B cell (primary cell): Measurements from ENCODE around the gene TALDO1. TPM values are rescaled to one million over a fixed set of nuclear protein-coding genes. Genes with fewer than 3 reads are reported as not detected.

ENCODE experiments used
- polyA plus RNA-seq: library from polyadenylated mRNA; depleted of rRNA; stranded (reverse); fragments of >200 nt; gene quantifications from 2 replicates; pipeline ENCODE4 v1.2.3, GENCODE V29; 2012
- small RNA-seq: library from RNA; depleted of rRNA; stranded (forward); fragments of <200 nt; gene quantifications from one replicate; pipeline ENCODE3, GENCODE V24; 2012; ENCODE audit warnings: low replicate concordance, low read depth; ENCODE audit not compliant: insufficient read length
- total RNA-seq, 2 donors: library from RNA; stranded (reverse); fragments of 120-200 nt in 1 of 2; gene quantifications; 1 replicate in 1 of 2; 2 replicates in 1 of 2; pipeline versions ENCODE4 v1.2.3 to v1.2.4, GENCODE V29; 2013 to 2022

The TALDO1 gene
- total and polyA plus RNA-seq, 2 donors (not counting 1 experiment from before 2014, with no cell fraction given) = 82.4 to 116 TPM

Small RNA genes lying within 50 kb of the gene (small RNA-seq; reads per million reads assigned to genes)
- not detected for gene SNORA52

Other genes starting within 250 kb of the TALDO1 start
- gene RNH1, start 240.2 kb upstream of the TALDO1 start, total RNA-seq = 76.2 and 81.0 TPM in 2 replicates
- 156 and 159 TPM in 2 replicates for gene RNH1, start 240.2 kb upstream of the TALDO1 start, polyA plus RNA-seq
- 63.5 and 66.2 TPM in 2 replicates for gene HRAS, start 211.9 kb upstream of the TALDO1 start, total RNA-seq
- gene HRAS, start 211.9 kb upstream of the TALDO1 start, polyA plus RNA-seq = 86.0 and 110 TPM in 2 replicates
- gene LRRC56, start 209.9 kb upstream of the TALDO1 start, total RNA-seq = 15.8 and 16.6 TPM in 2 replicates
- gene LRRC56, start 209.9 kb upstream of the TALDO1 start, polyA plus RNA-seq = 6.6 and 11.8 TPM in 2 replicates
- 19.7 and 21.4 TPM in 2 replicates for gene LMNTD2, start 186.7 kb upstream of the TALDO1 start, total RNA-seq
- gene LMNTD2, start 186.7 kb upstream of the TALDO1 start, polyA plus RNA-seq = 29.6 and 34.9 TPM in 2 replicates
- 24.7 and 29.8 TPM in 2 replicates for gene RASSF7, start 186.5 kb upstream of the TALDO1 start, total RNA-seq
- gene RASSF7, start 186.5 kb upstream of the TALDO1 start, polyA plus RNA-seq = 59.0 and 89.3 TPM in 2 replicates
- gene PHRF1, start 171.0 kb upstream of the TALDO1 start, total RNA-seq = 57.9 and 63.5 TPM in 2 replicates
- gene PHRF1, start 171.0 kb upstream of the TALDO1 start, polyA plus RNA-seq = 21.2 and 22.3 TPM in 2 replicates
- gene IRF7, start 131.5 kb upstream of the TALDO1 start, total RNA-seq = 136 and 147 TPM in 2 replicates
- 170 and 184 TPM in 2 replicates for gene IRF7, start 131.5 kb upstream of the TALDO1 start, polyA plus RNA-seq
- not detected in 2 replicates for gene CDHR5, start 122.5 kb upstream of the TALDO1 start, total RNA-seq
- 0.04 and 0.09 TPM in 2 replicates for gene CDHR5, start 122.5 kb upstream of the TALDO1 start, polyA plus RNA-seq
- gene SCT, start 120.3 kb upstream of the TALDO1 start, total RNA-seq = not detected in 2 replicates
- gene SCT, start 120.3 kb upstream of the TALDO1 start, polyA plus RNA-seq = not detected in 2 replicates
- 1.3 TPM in 1 of 2 replicates, not detected in the other for gene DRD4, start 110.2 kb upstream of the TALDO1 start, total RNA-seq
- gene DRD4, start 110.2 kb upstream of the TALDO1 start, polyA plus RNA-seq = 0.17 TPM in 1 of 2 replicates, not detected in the other
- 53.6 and 58.6 TPM in 2 replicates for gene DEAF1, start 52.2 kb upstream of the TALDO1 start, total RNA-seq
- gene DEAF1, start 52.2 kb upstream of the TALDO1 start, polyA plus RNA-seq = 31.8 and 32.7 TPM in 2 replicates
- 77.8 and 84.1 TPM in 2 replicates for gene TMEM80, start 51.6 kb upstream of the TALDO1 start, total RNA-seq
- 56.9 and 72.5 TPM in 2 replicates for gene TMEM80, start 51.6 kb upstream of the TALDO1 start, polyA plus RNA-seq
- gene EPS8L2, start 41.2 kb upstream of the TALDO1 start, total RNA-seq = 12.7 and 13.9 TPM in 2 replicates
- gene EPS8L2, start 41.2 kb upstream of the TALDO1 start, polyA plus RNA-seq = 11.9 and 22.7 TPM in 2 replicates
- gene GATD1, start 30.0 kb downstream of the TALDO1 start, total RNA-seq = 70.0 and 80.0 TPM in 2 replicates
- 37.4 and 62.4 TPM in 2 replicates for gene GATD1, start 30.0 kb downstream of the TALDO1 start, polyA plus RNA-seq
- gene CEND1, start 42.6 kb downstream of the TALDO1 start, total RNA-seq = 0.39 and 0.49 TPM in 2 replicates
- 0.13 and 0.20 TPM in 2 replicates for gene CEND1, start 42.6 kb downstream of the TALDO1 start, polyA plus RNA-seq
- gene SLC25A22, start 50.8 kb downstream of the TALDO1 start, total RNA-seq = 25.7 and 28.2 TPM in 2 replicates
- gene SLC25A22, start 50.8 kb downstream of the TALDO1 start, polyA plus RNA-seq = 45.7 and 50.9 TPM in 2 replicates
- gene PIDD1, start 57.8 kb downstream of the TALDO1 start, total RNA-seq = 32.5 and 39.2 TPM in 2 replicates
- gene PIDD1, start 57.8 kb downstream of the TALDO1 start, polyA plus RNA-seq = 58.4 and 59.2 TPM in 2 replicates
- gene RPLP2, start 62.5 kb downstream of the TALDO1 start, total RNA-seq = 3,814 and 3,947 TPM in 2 replicates
- 525 and 3,297 TPM in 2 replicates for gene RPLP2, start 62.5 kb downstream of the TALDO1 start, polyA plus RNA-seq
- gene PNPLA2, start 71.5 kb downstream of the TALDO1 start, total RNA-seq = 182 and 208 TPM in 2 replicates
- 276 and 313 TPM in 2 replicates for gene PNPLA2, start 71.5 kb downstream of the TALDO1 start, polyA plus RNA-seq
- gene CRACR2B, start 80.5 kb downstream of the TALDO1 start, total RNA-seq = 9.7 and 13.5 TPM in 2 replicates
- 13.6 and 67.7 TPM in 2 replicates for gene CRACR2B, start 80.5 kb downstream of the TALDO1 start, polyA plus RNA-seq
- gene CD151, start 85.5 kb downstream of the TALDO1 start, total RNA-seq = 24.3 and 25.5 TPM in 2 replicates
- 24.4 and 27.8 TPM in 2 replicates for gene CD151, start 85.5 kb downstream of the TALDO1 start, polyA plus RNA-seq
- 39.0 and 44.4 TPM in 2 replicates for gene POLR2L, start 95.1 kb downstream of the TALDO1 start, total RNA-seq
- gene POLR2L, start 95.1 kb downstream of the TALDO1 start, polyA plus RNA-seq = 39.1 and 80.8 TPM in 2 replicates
- 2.2 and 2.9 TPM in 2 replicates for gene TSPAN4, start 95.4 kb downstream of the TALDO1 start, total RNA-seq
- gene TSPAN4, start 95.4 kb downstream of the TALDO1 start, polyA plus RNA-seq = 5.3 and 7.4 TPM in 2 replicates
- 62.5 and 68.1 TPM in 2 replicates for gene CHID1, start 163.3 kb downstream of the TALDO1 start, total RNA-seq
- 24.1 and 31.0 TPM in 2 replicates for gene CHID1, start 163.3 kb downstream of the TALDO1 start, polyA plus RNA-seq
- gene AP2A2, start 178.4 kb downstream of the TALDO1 start, total RNA-seq = 53.1 and 54.5 TPM in 2 replicates
- 57.0 and 62.8 TPM in 2 replicates for gene AP2A2, start 178.4 kb downstream of the TALDO1 start, polyA plus RNA-seq